ENCODE data around the gene N4BP2.

Gene N4BP2

DNA sequence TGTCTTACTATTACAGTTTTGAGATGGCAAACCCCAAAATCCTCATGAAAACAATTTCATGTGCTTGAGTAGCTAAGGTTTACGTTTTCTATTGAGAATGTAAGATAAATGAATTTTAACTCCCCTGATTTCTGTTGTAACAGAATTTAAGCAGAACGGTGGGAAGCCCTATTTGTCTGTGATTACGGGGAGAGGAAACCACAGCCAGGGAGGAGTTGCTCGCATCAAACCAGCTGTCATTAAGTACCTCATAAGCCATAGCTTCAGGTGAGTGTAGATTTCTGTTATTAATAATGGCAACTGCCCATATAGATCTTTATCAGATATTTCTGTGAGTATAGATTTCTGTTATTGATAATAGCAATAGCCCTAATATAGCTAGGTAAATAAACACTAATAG lies 96.0 kb downstream of the N4BP2 start:
- no peak for DNase-seq
- TF ChIP-seq GATA1 (IDR thresholded peaks at IDR 0.05; ENCODE audit: low read depth, low read length) = no peak
- TF ChIP-seq POLR2A (IDR thresholded peaks at IDR 0.05; ENCODE audit: low read length) = no peak

DNA sequence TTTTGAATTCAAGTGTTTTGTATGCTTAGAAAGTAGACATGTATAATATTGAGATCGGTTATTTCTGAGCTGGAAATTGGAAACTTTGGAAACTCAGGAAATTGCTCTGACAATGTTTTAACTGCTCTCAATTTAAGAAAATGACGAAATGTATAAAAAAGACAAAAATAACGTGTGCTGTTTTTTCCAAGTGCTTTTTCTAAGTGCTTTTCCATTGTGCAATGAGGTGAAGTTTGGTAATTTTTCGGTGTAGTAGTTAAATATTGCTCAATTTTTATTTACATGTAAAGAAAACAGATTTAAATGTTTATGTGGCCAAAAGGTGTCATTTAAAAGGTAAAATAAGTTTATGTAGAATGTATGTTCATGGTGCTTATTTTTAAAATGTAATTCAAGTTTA lies 100.8 kb downstream of the N4BP2 start:
- DNase-seq = no peak
- TF ChIP-seq GATA1 (IDR thresholded peaks at IDR 0.05; ENCODE audit: low read depth, low read length) = no peak
- no peak for TF ChIP-seq POLR2A (IDR thresholded peaks at IDR 0.05; ENCODE audit: low read length)

DNA sequence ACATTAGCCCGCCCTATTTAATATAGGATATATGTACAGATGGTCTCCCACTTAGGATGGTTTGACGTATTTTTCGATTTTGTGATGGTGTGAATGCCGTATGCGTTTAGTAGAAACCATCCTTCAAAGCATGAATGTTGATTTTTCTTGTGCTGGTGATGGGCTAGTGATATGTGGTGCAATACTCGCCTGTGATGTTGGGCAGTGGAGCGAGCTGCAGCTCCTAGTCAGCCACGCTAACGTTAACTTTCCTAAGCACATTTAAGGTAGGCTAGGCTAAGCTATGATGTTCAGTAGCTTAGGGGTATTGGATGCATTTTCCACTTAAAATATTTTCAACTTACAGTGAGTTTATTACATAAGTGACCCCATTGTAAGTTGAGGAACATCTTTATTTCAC lies 103.6 kb downstream of the N4BP2 start:
- DNase-seq = no peak
- no peak for TF ChIP-seq GATA1 (IDR thresholded peaks at IDR 0.05; ENCODE audit: low read depth, low read length)
- TF ChIP-seq POLR2A (IDR thresholded peaks at IDR 0.05; ENCODE audit: low read length) = no peak

DNA sequence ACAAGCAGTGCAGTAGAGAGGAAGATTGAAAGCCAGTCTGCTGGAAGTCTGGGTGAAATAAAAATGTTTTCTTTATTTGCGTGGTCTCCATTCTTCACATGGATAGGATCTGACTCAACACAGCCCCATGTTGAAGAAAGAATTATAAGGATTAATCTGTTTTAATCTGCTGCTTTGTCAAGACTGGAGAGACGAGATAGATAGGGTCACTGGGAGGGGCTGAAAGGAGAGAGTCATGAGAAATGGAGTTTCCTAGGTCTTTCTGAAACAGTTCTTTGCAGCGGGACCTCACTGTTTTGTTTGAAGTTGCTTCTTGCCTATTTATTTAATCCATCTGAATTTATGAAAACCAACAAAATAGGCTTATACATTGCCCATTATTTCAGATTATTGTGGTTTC lies 107.8 kb downstream of the N4BP2 start:
- TF ChIP-seq GATA1 (IDR thresholded peaks at IDR 0.05; ENCODE audit: low read depth, low read length) (no peak), POLR2A (IDR thresholded peaks at IDR 0.05; ENCODE audit: low read length) (no peak)

DNA sequence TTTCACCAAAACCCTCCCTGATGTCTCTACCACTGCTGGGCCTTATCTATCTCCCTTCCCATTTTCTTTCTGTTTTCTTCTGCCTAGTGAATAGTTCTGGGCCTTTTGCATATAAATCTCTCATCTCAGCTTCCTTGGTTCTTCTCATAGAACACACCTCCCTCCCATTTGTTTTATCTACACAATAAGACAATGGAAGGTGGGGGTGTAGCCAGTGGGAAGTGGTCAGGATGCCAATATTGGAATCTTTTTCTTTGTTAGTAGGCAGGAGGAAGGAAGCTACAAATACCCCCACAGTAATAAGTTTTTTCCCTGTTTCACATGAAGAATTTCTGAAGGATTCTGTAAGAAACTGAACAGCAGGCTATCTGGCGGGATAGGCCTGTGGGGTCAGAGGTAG lies 109.3 kb downstream of the N4BP2 start:
- no peak for TF ChIP-seq POLR2A (IDR thresholded peaks at IDR 0.05; ENCODE audit: low read length)
- TF ChIP-seq GATA1 (IDR thresholded peaks at IDR 0.05; ENCODE audit: low read depth, low read length) = no peak
- no peak for DNase-seq

More for the DNA sequence above, 107.8 kb downstream of the N4BP2 start:
- DNase-seq = peak in 1 of 2 experiments; percentile 32

DNA sequence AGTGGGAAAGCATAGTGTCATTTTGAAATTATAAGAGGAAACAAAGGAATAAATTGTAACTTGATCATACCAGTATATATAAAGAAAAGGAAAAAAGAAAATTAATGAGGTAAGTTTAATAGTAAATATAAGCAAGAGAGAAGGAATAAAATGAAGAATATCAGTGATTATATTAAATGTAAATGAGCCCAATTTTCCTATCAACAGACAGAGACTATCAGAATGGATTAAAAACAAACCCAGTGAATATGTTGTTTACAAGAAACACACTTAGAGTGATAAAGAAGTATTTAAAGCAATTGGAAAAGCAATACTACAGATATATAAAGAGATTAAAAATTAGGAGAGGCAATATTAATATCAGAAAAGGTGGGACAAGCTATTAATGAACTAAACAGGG lies 111.4 kb downstream of the N4BP2 start:
- DNase-seq = no peak
- TF ChIP-seq GATA1 (IDR thresholded peaks at IDR 0.05; ENCODE audit: low read depth, low read length) = no peak
- no peak for TF ChIP-seq POLR2A (IDR thresholded peaks at IDR 0.05; ENCODE audit: low read length)

DNA sequence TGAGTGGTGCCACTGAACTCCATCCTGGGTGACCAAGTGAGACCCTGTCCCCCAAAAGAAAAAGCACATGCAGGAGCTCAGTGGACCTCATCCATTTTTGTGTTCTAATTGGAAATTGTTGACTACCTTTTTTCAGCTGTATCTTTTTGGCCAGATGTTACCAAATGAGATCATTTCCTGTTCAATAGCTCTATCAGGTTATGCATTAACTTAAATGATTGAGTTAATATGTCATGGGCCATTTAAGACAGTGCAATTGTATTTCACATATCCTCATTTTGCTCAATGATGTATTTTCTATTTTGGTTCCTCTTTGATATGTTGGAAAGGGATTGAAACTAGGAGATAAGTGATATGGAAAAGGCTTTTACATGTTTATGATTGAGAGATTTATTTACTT lies 113.9 kb downstream of the N4BP2 start:
- no peak for TF ChIP-seq GATA1 (IDR thresholded peaks at IDR 0.05; ENCODE audit: low read depth, low read length)
- no peak for TF ChIP-seq POLR2A (IDR thresholded peaks at IDR 0.05; ENCODE audit: low read length)
- no peak for DNase-seq

DNA sequence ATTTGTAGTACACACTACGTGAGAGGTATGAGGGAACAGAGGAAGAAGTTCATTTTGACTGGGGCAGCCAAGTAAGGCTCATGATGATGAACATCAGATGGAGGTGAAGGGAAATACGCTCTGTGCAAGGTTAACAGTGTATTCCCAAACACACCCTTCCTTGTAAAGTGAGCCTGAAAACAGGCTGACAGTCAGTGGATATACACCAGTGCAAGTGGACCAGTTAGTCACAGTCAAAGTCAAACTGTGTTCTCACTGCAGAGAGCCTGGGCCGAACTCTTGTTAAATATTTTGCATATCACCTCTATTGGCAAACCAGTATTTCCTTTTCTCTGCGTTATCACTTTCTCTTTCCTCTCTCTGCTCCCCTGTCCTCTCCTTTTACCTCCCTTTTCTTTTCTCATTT lies 116.8 kb downstream of the N4BP2 start:
- no peak for TF ChIP-seq POLR2A (IDR thresholded peaks at IDR 0.05; ENCODE audit: low read length)
- no peak for TF ChIP-seq GATA1 (IDR thresholded peaks at IDR 0.05; ENCODE audit: low read depth, low read length)
- no peak for DNase-seq

DNA sequence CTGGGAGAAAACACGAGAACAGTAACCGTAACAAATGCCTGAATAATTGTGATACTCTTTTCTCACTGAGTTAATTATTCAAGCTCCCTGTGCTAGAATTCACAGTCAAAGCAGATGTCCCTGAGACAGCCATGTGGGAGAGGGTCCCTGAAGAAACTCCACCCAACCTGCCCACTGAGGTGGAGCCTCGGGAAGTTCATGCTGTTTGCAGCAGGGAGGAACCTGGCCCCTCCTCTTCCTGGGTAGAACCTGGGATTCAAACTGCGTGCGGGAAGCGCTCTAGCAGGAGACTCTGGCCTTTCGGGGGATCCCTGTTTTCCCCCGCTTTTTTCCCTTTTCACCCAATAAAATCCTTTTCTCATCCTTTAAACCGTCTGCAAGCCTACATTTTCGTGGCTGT lies 120.0 kb downstream of the N4BP2 start:
- DNase-seq = no peak
- no peak for TF ChIP-seq POLR2A (IDR thresholded peaks at IDR 0.05; ENCODE audit: low read length)
- TF ChIP-seq GATA1 (IDR thresholded peaks at IDR 0.05; ENCODE audit: low read depth, low read length) = no peak

DNA sequence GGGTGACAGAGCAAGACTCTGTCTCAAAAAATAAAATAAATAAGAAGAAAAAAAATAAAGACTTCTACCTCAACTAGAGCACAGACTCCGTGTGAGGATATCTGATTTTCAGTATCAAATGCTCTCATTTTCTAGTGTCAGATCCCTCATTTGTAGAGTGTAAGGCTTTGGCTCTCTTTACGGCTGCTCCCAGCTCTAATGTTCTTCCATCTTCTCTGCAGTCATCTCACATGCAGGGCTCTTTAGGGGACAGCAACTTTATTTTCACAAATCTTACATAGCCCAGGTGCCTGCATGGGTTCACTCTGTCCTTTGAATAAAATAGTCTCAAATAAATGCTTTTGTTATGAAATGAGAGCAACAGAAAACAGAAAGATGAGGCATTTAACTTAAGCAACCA lies 120.9 kb downstream of the N4BP2 start:
- no peak for DNase-seq
- TF ChIP-seq GATA1 (IDR thresholded peaks at IDR 0.05; ENCODE audit: low read depth, low read length) = no peak
- no peak for TF ChIP-seq POLR2A (IDR thresholded peaks at IDR 0.05; ENCODE audit: low read length)

DNA sequence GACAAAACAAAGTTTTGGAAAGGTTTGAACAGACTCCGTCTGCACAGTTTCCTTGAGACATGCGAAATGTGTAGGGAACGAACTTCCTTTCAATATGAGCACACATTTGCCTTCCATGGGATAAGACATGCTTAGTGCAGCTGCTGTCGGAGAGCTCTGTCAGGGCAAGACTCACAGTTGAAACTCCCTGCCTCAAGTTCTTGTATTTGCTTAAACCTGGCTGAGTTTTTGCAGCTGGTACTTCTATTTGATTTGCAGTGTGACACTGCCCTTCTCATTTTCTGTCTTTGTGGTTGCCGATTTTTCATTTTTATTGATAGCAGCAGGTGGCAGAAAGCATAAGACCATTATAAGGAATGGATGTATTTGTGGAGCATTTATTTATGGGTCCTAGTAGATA lies 122.0 kb downstream of the N4BP2 start:
- no peak for TF ChIP-seq GATA1 (IDR thresholded peaks at IDR 0.05; ENCODE audit: low read depth, low read length)
- TF ChIP-seq POLR2A (IDR thresholded peaks at IDR 0.05; ENCODE audit: low read length) = no peak
- no peak for DNase-seq

DNA sequence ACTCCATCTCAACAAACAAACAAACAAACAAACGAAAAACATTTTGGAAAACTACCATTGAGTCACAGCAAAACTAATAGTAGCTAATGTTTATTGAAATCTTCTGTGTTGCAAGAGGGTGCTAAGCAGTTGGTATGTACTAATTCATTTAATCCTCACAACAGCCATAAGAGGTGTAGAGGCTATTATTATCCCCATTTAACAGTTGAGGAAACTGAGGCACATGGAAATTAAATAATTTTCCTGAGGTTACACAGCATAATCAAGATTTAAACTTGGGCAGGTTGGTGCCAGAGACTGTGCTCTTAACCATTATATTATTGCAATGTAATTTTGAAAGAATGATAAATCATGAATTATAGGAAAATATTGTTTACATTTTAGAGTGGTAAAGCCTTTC lies 122.7 kb downstream of the N4BP2 start:
- no peak for TF ChIP-seq GATA1 (IDR thresholded peaks at IDR 0.05; ENCODE audit: low read depth, low read length)
- no peak for TF ChIP-seq POLR2A (IDR thresholded peaks at IDR 0.05; ENCODE audit: low read length)
- DNase-seq = no peak

DNA sequence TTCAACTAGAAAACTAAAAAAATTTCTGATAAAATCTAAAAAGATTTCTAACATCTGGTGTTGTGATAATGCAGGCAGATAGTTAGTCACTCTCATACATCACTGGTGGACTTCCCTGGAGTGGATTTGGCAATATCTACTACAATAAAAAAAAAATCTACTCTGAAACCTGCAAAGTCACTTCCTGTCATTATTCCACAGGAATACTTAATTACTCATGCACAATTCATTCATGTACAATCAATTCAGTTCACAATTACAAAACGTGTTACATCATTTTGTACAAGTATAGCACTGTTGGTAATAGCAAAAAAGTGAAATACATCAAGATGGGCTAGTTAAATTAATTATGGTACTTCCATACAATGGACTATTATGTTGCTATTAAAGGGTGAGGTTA lies 123.7 kb downstream of the N4BP2 start:
- no peak for DNase-seq
- TF ChIP-seq POLR2A (IDR thresholded peaks at IDR 0.05; ENCODE audit: low read length) (no peak), GATA1 (IDR thresholded peaks at IDR 0.05; ENCODE audit: low read depth, low read length) (no peak)

DNA sequence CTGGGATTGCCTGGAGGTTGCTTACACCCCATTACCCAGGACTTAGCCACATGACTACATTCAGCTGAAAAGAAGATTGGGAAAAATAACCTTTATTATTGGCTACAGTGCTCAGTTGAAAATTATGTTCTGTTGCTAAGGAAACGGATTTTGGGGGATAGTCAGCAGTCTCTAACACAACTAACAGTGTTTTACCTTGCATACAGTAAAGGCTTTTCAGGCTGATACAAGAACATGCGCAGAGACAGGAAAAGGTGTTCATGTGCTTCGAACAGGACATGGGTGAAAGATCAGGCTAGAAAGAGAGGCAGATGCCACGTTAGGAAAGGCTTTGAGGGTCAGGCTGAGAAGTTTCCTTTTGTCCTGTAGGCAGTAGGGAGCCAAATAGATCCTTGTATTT lies 125.4 kb downstream of the N4BP2 start:
- no peak for TF ChIP-seq POLR2A (IDR thresholded peaks at IDR 0.05; ENCODE audit: low read length)
- TF ChIP-seq GATA1 (IDR thresholded peaks at IDR 0.05; ENCODE audit: low read depth, low read length) = no peak
- no peak for DNase-seq

DNA sequence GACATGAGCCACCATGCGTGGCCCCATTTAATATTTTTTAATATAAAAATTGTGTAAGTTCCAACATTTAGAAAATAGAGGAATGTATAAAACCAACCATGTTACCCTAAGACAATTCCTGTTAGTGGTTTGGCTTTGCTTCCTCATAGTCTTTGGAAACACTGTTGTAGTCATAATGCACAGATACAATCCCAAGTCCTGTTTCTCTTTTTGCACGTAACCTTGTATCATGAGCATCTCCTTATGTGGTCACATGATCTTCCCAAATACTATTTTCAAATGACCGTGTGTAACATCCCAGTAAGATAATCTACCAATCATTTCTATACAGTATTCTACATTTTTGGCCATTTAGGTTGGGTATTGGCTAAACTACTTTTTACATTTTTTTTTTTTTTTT lies 126.3 kb downstream of the N4BP2 start:
- TF ChIP-seq POLR2A (IDR thresholded peaks at IDR 0.05; ENCODE audit: low read length) (no peak), GATA1 (IDR thresholded peaks at IDR 0.05; ENCODE audit: low read depth, low read length) (no peak)
- no peak for DNase-seq

Data from erythroblast (primary cell).